B cell (primary cell): ENCODE results near the gene MDGA2. TPM values are rescaled to one million over a fixed set of nuclear protein-coding genes. Genes with fewer than 3 reads are reported as not detected.

Experiments used
- ATAC-seq: fragments of 200-7000 bp; cut with Tn5 transposase; one replicate; pipeline ENCODE4 v1.10.0; 2021; ENCODE audit warnings: low read depth, mild to moderate bottlenecking, moderate number of reproducible peaks, moderate library complexity
- CTCF ChIA-PET: fragments of 350-600 bp; sonication (Branson Sonifier 250); formaldehyde crosslinking; loops from one replicate; lab custom pipeline; 2021; ENCODE audit warnings: antibody characterized with exemption, inconsistent platforms; lab: Charles Lee
- POLR2A ChIA-PET: fragments of 350-600 bp; sonication (Branson Sonifier 250); formaldehyde crosslinking; loops from one replicate; lab custom pipeline; 2021; ENCODE audit warnings: antibody characterized with exemption; lab: Charles Lee
- DNase-seq: peaks from one replicate; pipeline ENCODE4 v3.0.0; 2013
- H2AFZ ChIP-seq: 2 replicates; pipeline ENCODE4 v1.6.1; 2012; ENCODE audit warnings: mild to moderate bottlenecking, low read depth, low read length; ENCODE audit not compliant: insufficient read depth, poor library complexity, severe bottlenecking
- H3K27ac ChIP-seq, 2 donors: 1 replicate in 1 of 2; 2 replicates in 1 of 2; pipeline ENCODE4 v1.5.1; 2012 to 2013; ENCODE audit warnings: low read length in 2 of 2, mild to moderate bottlenecking in 2 of 2, moderate library complexity in 1 of 2
- H3K27me3 ChIP-seq, 4 experiments: fragments of 200-600 bp in 1 of 4; sonication (generic) in 1 of 4; replicated peaks in 1 of 4; 1 replicate in 2 of 4; 2 replicates in 2 of 4; pipeline versions ENCODE4 v1.6.1 to v1.7.0; 2013 to 2016; ENCODE audit warnings: low read length in 3 of 4, mild to moderate bottlenecking in 2 of 4, mixed read lengths in 1 of 4, moderate library complexity in 1 of 4; ENCODE audit not compliant: insufficient read depth in 4 of 4, control insufficient read depth in 3 of 4; ENCODE audit errors: control extremely low read depth in 1 of 4
- H3K36me3 ChIP-seq, 2 experiments: replicated peaks in 1 of 2; 1 replicate in 1 of 2; 2 replicates in 1 of 2; pipeline versions ENCODE4 v1.6.1 to v1.7.1; 2013; ENCODE audit warnings: low read length in 1 of 2; ENCODE audit not compliant: insufficient read depth in 2 of 2, control insufficient read depth in 1 of 2; ENCODE audit errors: control extremely low read depth in 1 of 2, extremely low read depth in 1 of 2
- H3K4me1 ChIP-seq, 2 donors: fragments of 200-600 bp in 1 of 2; sonication (generic) in 1 of 2; 1 replicate in 1 of 2; 2 replicates in 1 of 2; pipeline versions ENCODE4 v1.5.1 to v1.6.1; 2013 to 2017; ENCODE audit warnings: low read length in 2 of 2; ENCODE audit not compliant: control insufficient read depth in 2 of 2, insufficient read depth in 2 of 2
- H3K4me2 ChIP-seq: replicated peaks from 2 replicates; pipeline ENCODE3; 2012; ENCODE audit warnings: mild to moderate bottlenecking, low read depth, low read length; ENCODE audit not compliant: poor library complexity, severe bottlenecking
- H3K4me3 ChIP-seq, 5 experiments: fragments of 200-600 bp in 1 of 5; sonication (generic) in 1 of 5; 1 replicate in 3 of 5; 2 replicates in 2 of 5; pipeline versions ENCODE4 v1.5.1 to v1.7.0; 2011 to 2016; ENCODE audit warnings: low read length in 4 of 5, mild to moderate bottlenecking in 4 of 5, low read depth in 2 of 5, control low read depth in 1 of 5, moderate library complexity in 1 of 5; ENCODE audit not compliant: insufficient read depth in 1 of 5; ENCODE audit errors: control extremely low read depth in 1 of 5, extremely low read depth in 1 of 5
- H3K79me2 ChIP-seq: fragments of 200-600 bp; sonication (generic); one replicate; pipeline ENCODE4 v1.6.0; 2016; ENCODE audit warnings: low read length; ENCODE audit not compliant: control insufficient read depth, insufficient read depth
- H3K9ac ChIP-seq: fragments of 200-600 bp; sonication (generic); 2 replicates; pipeline ENCODE4 v1.6.1; 2017; ENCODE audit warnings: mild to moderate bottlenecking, low read length, moderate library complexity
- H3K9me3 ChIP-seq, 3 donors: one replicate each; pipeline versions ENCODE4 v1.6.1 to v1.7.1; 2013; ENCODE audit warnings: low read length in 2 of 3; ENCODE audit not compliant: control insufficient read depth in 2 of 3, insufficient read depth in 1 of 3; ENCODE audit errors: control extremely low read depth in 1 of 3
- H4K20me1 ChIP-seq: 2 replicates; pipeline ENCODE4 v1.6.0; 2012; ENCODE audit warnings: mild to moderate bottlenecking, low read length; ENCODE audit not compliant: insufficient read depth, control insufficient read depth, poor library complexity, severe bottlenecking
- H3K27ac Mint-ChIP-seq: one replicate; pipeline ENCODE4 v1.8.0; 2021; ENCODE audit warnings: mixed read lengths
- H3K27me3 Mint-ChIP-seq: one replicate; pipeline ENCODE4 v1.8.0; 2021; ENCODE audit warnings: mixed read lengths
- H3K4me1 Mint-ChIP-seq: one replicate; pipeline ENCODE4 v1.8.0; 2021; ENCODE audit warnings: mixed read lengths
- H3K4me3 Mint-ChIP-seq: one replicate; pipeline ENCODE4 v1.8.0; 2021; ENCODE audit warnings: mixed read lengths
- H3K9me3 Mint-ChIP-seq: one replicate; pipeline ENCODE4 v1.8.0; 2022; ENCODE audit warnings: mixed read lengths; ENCODE audit not compliant: insufficient read depth
- CTCF ChIP-seq: fragments of 200-600 bp; IDR thresholded peaks from one replicate; pipeline ENCODE4 v1.8.0; 2022; ENCODE audit warnings: antibody characterized with exemption, mild to moderate bottlenecking
- EZH2 ChIP-seq: IDR thresholded peaks from 2 replicates; pipeline ENCODE4 v1.6.1; 2012; ENCODE audit warnings: borderline replicate concordance, low read depth, mild to moderate bottlenecking, moderate library complexity, low read length; ENCODE audit not compliant: insufficient read depth, poor library complexity, severe bottlenecking
- WGBS: methylation state at CpG from one replicate; pipeline ENCODE4 v1.1.5; 2013; ENCODE audit warnings: missing lambda C conversion rate; ENCODE audit not compliant: insufficient coverage; 5-methylcytosine and 5-hydroxymethylcytosine counted together
- intact Hi-C: fragments of 100-400 bp; cut with micrococcal nuclease; formaldehyde crosslinking; loops from one replicate; pipeline ENCODE4 v1.10.0; 2022
- polyA plus RNA-seq: library from polyadenylated mRNA; depleted of rRNA; stranded (reverse); fragments of >200 nt; gene quantifications from 2 replicates; pipeline ENCODE4 v1.2.3, GENCODE V29; 2012
- total RNA-seq, 2 donors: library from RNA; stranded (reverse); fragments of 120-200 nt in 1 of 2; gene quantifications; 1 replicate in 1 of 2; 2 replicates in 1 of 2; pipeline versions ENCODE4 v1.2.3 to v1.2.4, GENCODE V29; 2013 to 2022

Gene MDGA2
- total and polyA plus RNA-seq, 2 donors (not counting 1 experiment from before 2014, with no cell fraction given) = not detected

DNA sequence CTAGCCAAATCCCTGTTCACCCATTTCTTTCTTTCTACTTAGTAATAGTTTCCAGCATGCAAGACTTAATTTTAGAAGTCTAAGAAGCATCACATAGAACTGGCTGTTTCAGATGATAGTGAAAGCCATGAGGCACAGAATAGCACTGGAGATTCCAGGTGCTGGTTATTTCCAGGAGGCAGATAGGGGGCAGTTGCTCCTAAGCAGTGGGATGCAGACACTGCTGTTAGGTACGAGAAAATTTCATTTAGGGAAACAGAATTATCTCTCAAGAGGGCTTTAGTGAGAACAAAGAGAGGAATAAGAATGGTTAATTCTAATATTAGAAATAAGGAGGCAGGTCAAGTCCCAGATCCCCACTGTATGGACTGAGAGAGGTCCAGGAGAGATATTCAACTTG, 3.6 kb upstream of the MDGA2 start:
- no peaks in the 10 kb centered on the region for H3K9me3 Mint-ChIP-seq
- ChIA-PET POLR2A (no interaction called here), CTCF (no interaction called here)

DNA sequence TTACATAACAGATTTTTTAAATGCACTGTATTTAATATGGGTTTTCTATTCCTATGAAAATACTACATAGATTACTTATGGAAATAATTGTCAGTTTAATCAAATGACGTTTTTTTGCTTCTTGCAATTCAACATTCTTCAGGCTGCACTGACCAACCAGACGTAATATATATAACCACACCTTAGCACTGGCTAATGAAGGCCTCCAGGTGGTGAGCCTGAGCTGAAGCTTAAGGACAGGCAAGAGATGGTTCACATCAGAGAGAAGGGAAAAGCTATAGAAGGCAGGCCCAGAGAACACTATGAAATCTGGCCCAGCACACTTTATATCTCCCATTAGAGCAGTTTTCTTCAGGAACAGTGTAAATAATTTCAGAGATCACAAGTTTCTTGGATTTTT, 2.8 kb upstream of the MDGA2 start:
- no peaks in the 10 kb centered on the region for H3K9me3 Mint-ChIP-seq
- ATAC-seq = no peak
- Histone ChIP-seq H3K27me3 (peaks cover 0 to 16% (median 8%) of the 10 kb centered on the region in 4 experiments), H3K4me1 (no peaks in the 10 kb centered on the region), H3K4me2 (no peak overlapping the region), H3K79me2 (no peaks in the 10 kb centered on the region), H3K9ac (no peak overlapping the region), H3K4me3 (no peak overlapping the region), H3K36me3 (no peaks in the 10 kb centered on the region), H3K27ac (no peak overlapping the region), H4K20me1 (no peaks in the 10 kb centered on the region), H2AFZ (no peak overlapping the region), H3K9me3 (peaks cover 0 to 9% (median 0%) of the 10 kb centered on the region in 3 donors)
- H3K4me3 Mint-ChIP-seq = no peak overlapping the region
- no CpG with 5 or more reads among the region's 2 CpGs for WGBS
- H3K27me3 Mint-ChIP-seq = peaks cover 19% of the 10 kb centered on the region
- peaks cover 5% of the 10 kb centered on the region for H3K4me1 Mint-ChIP-seq
- intact Hi-C loops = no loop called here
- TF ChIP-seq CTCF (no peak), EZH2 (no peak)
- POLR2A ChIA-PET = no interaction called here
- CTCF ChIA-PET = no interaction called here
- no peak for DNase-seq
- no peak overlapping the region for H3K27ac Mint-ChIP-seq

More for the DNA sequence above, 3.6 kb upstream of the MDGA2 start:
- Histone ChIP-seq H4K20me1 (no peaks in the 10 kb centered on the region), H3K27me3 (peaks cover 0 to 9% (median 6%) of the 10 kb centered on the region in 4 experiments), H3K9me3 (peaks cover 0 to 8% (median 0%) of the 10 kb centered on the region in 3 donors), H3K4me3 (no peak overlapping the region), H3K9ac (no peak overlapping the region), H3K4me1 (no peaks in the 10 kb centered on the region), H3K36me3 (no peaks in the 10 kb centered on the region), H2AFZ (no peak overlapping the region), H3K79me2 (no peaks in the 10 kb centered on the region), H3K27ac (no peak overlapping the region), H3K4me2 (no peak overlapping the region)
- H3K4me1 Mint-ChIP-seq = peaks cover 2% of the 10 kb centered on the region
- TF ChIP-seq EZH2 (no peak), CTCF (no peak)
- peaks cover 15% of the 10 kb centered on the region for H3K27me3 Mint-ChIP-seq
- intact Hi-C loops = no loop called here
- no peak overlapping the region for H3K27ac Mint-ChIP-seq
- H3K4me3 Mint-ChIP-seq = no peak overlapping the region
- ATAC-seq (no peak), DNase-seq (no peak)
- WGBS = 71% methylated on average over 1 of the region's 1 CpG
